ENCODE results near the gene CD244. TPM values are rescaled to one million over a fixed set of nuclear protein-coding genes. Genes with fewer than 3 reads are reported as not detected.
A peak's percentile ranks its signal among the peaks of the same experiment; 100 is the strongest.

Gene CD244
- total RNA-seq, 4 donors from 2014 or later: 0.80 to 2.8 (median 1.3) TPM; not detected in 1

GRCh38 chr1:160834945-160835565 is 27.6 kb downstream of the CD244 start:
- peak in 1 of 3 donors; percentile 72 for DNase-seq
- H3K36me3 ChIP-seq: no peaks in the 10 kb centered on the region
- H3K4me1 ChIP-seq: peaks cover 0 to 21% (median 16%) of the 10 kb centered on the region in 4 donors

GRCh38 chr1:160830321-160831153 is 32.1 kb downstream of the CD244 start:
- no peaks in the 10 kb centered on the region for H3K4me1 ChIP-seq
- TF ChIP-seq CTCF (IDR thresholded peaks at IDR 0.05): peak; percentile 60 to 82 (median 70)
- TF ChIP-seq POLR2A (IDR thresholded peaks at IDR 0.05): no peak
- DNase-seq: peak; percentile 82 to 92 (median 89)
- H3K4me3 ChIP-seq: no peak overlapping the region
- H3K36me3 ChIP-seq: no peaks in the 10 kb centered on the region
- H3K27me3 ChIP-seq: no peaks in the 10 kb centered on the region
- H3K9me3 ChIP-seq: no peaks in the 10 kb centered on the region
- H3K27ac ChIP-seq: no peak overlapping the region

More at GRCh38 chr1:160834945-160835565, 27.6 kb downstream of the CD244 start:
- Histone ChIP-seq H3K27me3 (no peaks in the 10 kb centered on the region), H3K4me3 (no peak overlapping the region), H3K9me3 (no peaks in the 10 kb centered on the region), H3K27ac (no peak overlapping the region)
- TF ChIP-seq POLR2A (IDR thresholded peaks at IDR 0.05) (no peak), CTCF (IDR thresholded peaks at IDR 0.05) (peak; percentile 58 to 91 (median 80))

- H3K27ac ChIP-seq: no peak overlapping the region
- no peaks in the 10 kb centered on the region for H3K9me3 ChIP-seq
- DNase-seq: no peak
- no peaks in the 10 kb centered on the region for H3K4me1 ChIP-seq
- no peak overlapping the region for H3K4me3 ChIP-seq
- no peak for TF ChIP-seq CTCF (IDR thresholded peaks at IDR 0.05)
- no peak for TF ChIP-seq POLR2A (IDR thresholded peaks at IDR 0.05)
- no peaks in the 10 kb centered on the region for H3K27me3 ChIP-seq
- no peaks in the 10 kb centered on the region for H3K36me3 ChIP-seq
These were observed 32.9 kb downstream of the CD244 start for GRCh38 chr1:160829766-160830165.

- Histone ChIP-seq H3K4me3 (no peak overlapping the region), H3K27ac (no peak overlapping the region), H3K9me3 (no peaks in the 10 kb centered on the region), H3K27me3 (no peaks in the 10 kb centered on the region), H3K4me1 (no peaks in the 10 kb centered on the region), H3K36me3 (no peaks in the 10 kb centered on the region)
- no peak for DNase-seq
- TF ChIP-seq CTCF (IDR thresholded peaks at IDR 0.05) (no peak), POLR2A (IDR thresholded peaks at IDR 0.05) (no peak)
These were observed 35.3 kb downstream of the CD244 start for GRCh38 chr1:160827418-160827817.

- no peak overlapping the region for H3K27ac ChIP-seq
- no peaks in the 10 kb centered on the region for H3K9me3 ChIP-seq
- H3K4me1 ChIP-seq: no peaks in the 10 kb centered on the region
- H3K27me3 ChIP-seq: no peaks in the 10 kb centered on the region
- TF ChIP-seq CTCF (IDR thresholded peaks at IDR 0.05) (no peak), POLR2A (IDR thresholded peaks at IDR 0.05) (no peak)
- DNase-seq: no peak
- no peak overlapping the region for H3K4me3 ChIP-seq
- H3K36me3 ChIP-seq: no peaks in the 10 kb centered on the region
These were observed 36.1 kb downstream of the CD244 start for GRCh38 chr1:160826546-160826945.
